ENCODE data around the gene UCHL3.

The UCHL3 gene

DNA sequence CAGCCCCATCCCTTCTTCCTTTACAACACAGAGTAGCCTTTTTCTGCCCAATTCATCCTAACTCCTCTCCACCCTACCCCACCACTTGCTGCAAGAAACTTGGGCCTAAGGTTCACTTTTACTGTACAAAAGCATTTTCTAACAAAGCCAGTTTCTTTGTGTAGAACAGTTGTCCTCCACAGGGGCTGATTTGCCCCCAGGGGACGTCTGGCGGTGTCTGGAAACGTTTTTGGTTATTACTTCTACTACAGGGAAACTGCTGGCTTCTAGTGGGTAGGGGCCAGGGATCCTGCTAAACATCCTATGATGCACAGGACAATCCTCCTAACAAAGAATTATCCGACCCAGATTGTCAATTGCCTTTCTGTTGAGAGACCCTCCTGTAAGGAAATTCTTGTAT is 79.2 kb downstream of the UCHL3 start:
- Histone ChIP-seq H3K9ac (ENCODE audit: low read depth, low read length) (no peak overlapping the region), H3K27ac (ENCODE audit: low read depth, low read length) (no peak overlapping the region), H3K36me3 (ENCODE audit: insufficient read depth, low read length) (no peaks in the 10 kb centered on the region), H3K9me3 (ENCODE audit: insufficient read depth, low read depth, low read length) (no peaks in the 10 kb centered on the region), H3K27me3 (ENCODE audit: insufficient read depth, low read length) (no peaks in the 10 kb centered on the region), H3K4me1 (ENCODE audit: insufficient read depth, low read length) (no peaks in the 10 kb centered on the region; the same call in 1 of the 2 replicates), H3K4me3 (ENCODE audit: low read length) (no peak overlapping the region)
- WGBS = 75% methylated on average over 4 of the region's 4 CpGs

DNA sequence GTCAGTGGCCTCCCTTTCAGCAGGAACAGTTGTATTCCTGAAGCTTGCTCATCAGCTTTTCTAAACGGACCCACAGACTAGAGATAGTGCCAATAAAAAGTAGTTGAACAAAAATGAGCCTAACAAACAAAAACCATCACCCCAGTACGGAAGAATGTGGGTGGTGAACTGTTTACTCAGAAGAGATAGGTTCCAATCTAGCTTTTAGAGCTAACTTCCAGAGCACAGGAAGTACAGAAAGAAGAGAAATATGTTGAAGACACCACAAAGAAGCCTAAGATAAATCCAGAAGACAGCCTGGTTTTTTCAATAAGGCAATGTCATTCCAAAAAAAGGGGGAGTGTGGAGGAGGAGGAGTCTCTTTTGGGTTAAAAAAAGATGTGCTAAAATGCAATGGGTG is 83.7 kb downstream of the UCHL3 start:
- H3K9me3 ChIP-seq (ENCODE audit: insufficient read depth, low read depth, low read length) = no peaks in the 10 kb centered on the region
- H3K4me1 ChIP-seq (ENCODE audit: insufficient read depth, low read length) = peaks cover 11% of the 10 kb centered on the region
- H3K27ac ChIP-seq (ENCODE audit: low read depth, low read length) = no peak overlapping the region
- 83% methylated on average over 1 of the region's 2 CpGs for WGBS
- H3K27me3 ChIP-seq (ENCODE audit: insufficient read depth, low read length) = peaks cover 37% of the 10 kb centered on the region
- H3K36me3 ChIP-seq (ENCODE audit: insufficient read depth, low read length) = no peaks in the 10 kb centered on the region
- no peak overlapping the region for H3K4me3 ChIP-seq (ENCODE audit: low read length)
- H3K9ac ChIP-seq (ENCODE audit: low read depth, low read length) = no peak overlapping the region

DNA sequence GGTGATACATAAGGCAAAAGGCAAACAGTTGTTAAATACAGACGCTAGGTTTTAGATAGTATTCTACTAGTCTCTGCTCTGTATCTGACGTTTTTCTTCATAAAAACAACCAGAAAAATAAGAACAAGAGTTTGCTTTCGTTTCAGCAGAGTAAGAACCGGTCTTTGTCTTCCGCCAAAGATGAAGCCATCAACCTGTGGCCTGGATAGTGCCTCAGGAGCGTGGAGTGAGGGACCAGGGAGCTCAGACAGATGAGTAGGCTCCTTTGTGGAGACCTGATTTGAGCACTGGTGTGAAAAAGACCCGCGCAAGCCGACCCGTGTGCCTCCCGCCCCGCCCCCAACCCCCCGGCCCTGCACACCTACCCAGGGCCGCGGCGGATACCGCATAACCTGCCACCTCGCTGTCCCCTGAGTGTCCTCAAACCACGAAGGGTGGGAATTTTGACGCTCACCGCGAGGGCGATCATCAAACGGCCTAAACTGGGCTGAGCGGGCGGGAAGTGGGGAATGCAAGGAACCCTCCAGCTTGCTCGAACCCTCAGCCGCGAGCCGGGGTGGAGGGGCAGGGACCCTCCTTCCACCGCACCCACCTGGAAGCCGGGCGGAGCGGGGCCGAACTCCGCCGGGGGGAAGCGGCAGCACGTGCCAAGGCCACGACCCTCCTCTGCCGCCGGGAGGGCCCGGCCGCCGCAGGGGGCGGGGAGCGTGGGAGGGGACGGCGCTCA is 85.7 kb downstream of the UCHL3 start:
- Histone ChIP-seq H3K9me3 (ENCODE audit: insufficient read depth, low read depth, low read length) (no peaks in the 10 kb centered on the region), H3K9ac (ENCODE audit: low read depth, low read length) (peak overlapping the region; percentile 43; the same call in 1 of the 2 replicates), H3K4me1 (ENCODE audit: insufficient read depth, low read length) (peaks cover 13% of the 10 kb centered on the region), H3K27ac (ENCODE audit: low read depth, low read length) (no peak overlapping the region; the same call in 1 of the 2 replicates), H3K4me3 (ENCODE audit: low read length) (peak overlapping the region; percentile 77), H3K27me3 (ENCODE audit: insufficient read depth, low read length) (peaks cover 51% of the 10 kb centered on the region), H3K36me3 (ENCODE audit: insufficient read depth, low read length) (no peaks in the 10 kb centered on the region)
- 14% methylated on average over 43 of the region's 49 CpGs for WGBS

DNA sequence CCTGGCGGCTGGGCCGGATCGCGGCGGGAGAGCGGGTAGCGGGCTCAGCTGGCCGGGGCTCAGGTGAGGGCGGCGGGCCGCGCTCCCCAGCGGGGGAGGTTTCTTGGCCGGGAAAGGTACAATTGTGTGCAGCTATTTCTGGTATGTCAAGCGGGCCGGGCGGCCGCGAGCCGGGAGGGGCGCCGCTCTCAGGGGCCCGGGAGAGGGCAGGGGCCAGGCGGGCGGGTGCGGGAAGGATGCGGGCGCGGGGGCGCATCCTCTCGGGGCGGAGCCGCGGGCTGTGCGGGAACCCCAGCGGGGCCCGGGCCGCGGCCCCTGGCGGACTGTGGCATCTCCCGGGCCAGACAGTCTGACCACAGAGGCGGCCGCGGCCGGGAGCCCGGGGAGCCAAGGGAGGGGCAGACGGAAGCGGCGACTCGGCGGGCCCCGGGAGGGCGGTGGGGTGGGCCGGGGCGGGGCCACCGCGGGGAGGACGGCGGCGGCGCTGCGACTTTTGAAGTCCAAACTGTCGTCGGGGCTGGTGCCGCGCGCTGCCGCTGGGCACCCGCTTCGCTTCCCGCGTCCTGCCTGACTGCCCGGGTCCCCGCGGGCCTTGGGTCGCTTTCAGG is 86.3 kb downstream of the UCHL3 start, which contains the start of gene LMO7:
TSS of gene LMO7 (plus strand) at position 503 of the 608 bp plus-strand sequence. CDS start 328 bp downstream, outside the sequence.
- WGBS = under 1% methylated on average over 76 of the region's 76 CpGs
- Histone ChIP-seq H3K4me3 (ENCODE audit: low read length) (peak within 1 kb of the TSS; percentile 77), H3K9me3 (ENCODE audit: insufficient read depth, low read depth, low read length) (no peaks in the 10 kb centered on the region), H3K36me3 (ENCODE audit: insufficient read depth, low read length) (no peaks in the 10 kb centered on the region), H3K9ac (ENCODE audit: low read depth, low read length) (peak within 1 kb of the TSS; percentile 46), H3K27ac (ENCODE audit: low read depth, low read length) (no peak within 1 kb of the TSS; the same call in 1 of the 2 replicates), H3K27me3 (ENCODE audit: insufficient read depth, low read length) (peaks cover 51% of the 10 kb centered on the region), H3K4me1 (ENCODE audit: insufficient read depth, low read length) (peaks cover 18% of the 10 kb centered on the region)

DNA sequence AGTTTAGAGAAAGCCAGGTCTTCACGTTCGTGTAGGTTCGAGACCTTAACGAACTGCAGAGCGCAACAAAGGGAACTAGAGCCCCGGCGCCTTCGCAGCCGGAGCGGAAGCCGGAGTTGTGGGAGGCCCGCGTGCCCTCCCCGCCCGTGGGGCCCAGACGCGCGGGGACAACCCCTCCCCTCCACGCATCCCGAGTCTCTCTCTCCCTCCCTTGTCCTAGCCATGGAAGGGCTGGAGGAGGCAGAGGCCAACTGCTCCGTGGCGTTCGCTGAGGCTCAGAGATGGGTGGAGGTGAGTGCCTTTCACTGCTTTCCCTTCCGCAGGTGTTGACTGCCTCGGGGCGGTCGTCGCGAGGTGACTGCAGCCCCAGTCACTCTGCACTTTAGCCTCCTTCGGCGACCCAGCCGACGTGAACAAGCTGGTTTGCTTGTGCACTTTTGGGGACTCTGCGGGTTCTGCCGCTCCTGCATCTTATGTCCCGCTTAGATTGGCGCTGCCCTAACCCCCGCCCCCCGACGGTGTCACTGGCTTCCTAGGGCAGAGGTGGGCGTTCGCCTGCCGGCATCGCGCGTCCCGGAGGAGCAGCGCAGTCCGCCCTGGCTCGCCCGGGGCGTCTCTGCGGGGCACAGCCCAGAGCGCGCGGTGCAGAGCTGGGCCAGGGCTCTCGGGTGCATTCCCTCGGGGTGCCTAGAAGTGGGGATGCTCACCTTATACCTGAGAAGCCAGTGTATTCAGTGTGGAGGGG is 87.0 kb downstream of the UCHL3 start:
- peak overlapping the region; percentile 77 for H3K4me3 ChIP-seq (ENCODE audit: low read length)
- peak overlapping the region; percentile 46 for H3K9ac ChIP-seq (ENCODE audit: low read depth, low read length)
- H3K27ac ChIP-seq (ENCODE audit: low read depth, low read length) = no peak overlapping the region
- peaks cover 51% of the 10 kb centered on the region for H3K27me3 ChIP-seq (ENCODE audit: insufficient read depth, low read length)
- no peaks in the 10 kb centered on the region for H3K9me3 ChIP-seq (ENCODE audit: insufficient read depth, low read depth, low read length)
- H3K36me3 ChIP-seq (ENCODE audit: insufficient read depth, low read length) = no peaks in the 10 kb centered on the region
- peaks cover 18% of the 10 kb centered on the region for H3K4me1 ChIP-seq (ENCODE audit: insufficient read depth, low read length)
- WGBS = under 1% methylated on average over 51 of the region's 58 CpGs

DNA sequence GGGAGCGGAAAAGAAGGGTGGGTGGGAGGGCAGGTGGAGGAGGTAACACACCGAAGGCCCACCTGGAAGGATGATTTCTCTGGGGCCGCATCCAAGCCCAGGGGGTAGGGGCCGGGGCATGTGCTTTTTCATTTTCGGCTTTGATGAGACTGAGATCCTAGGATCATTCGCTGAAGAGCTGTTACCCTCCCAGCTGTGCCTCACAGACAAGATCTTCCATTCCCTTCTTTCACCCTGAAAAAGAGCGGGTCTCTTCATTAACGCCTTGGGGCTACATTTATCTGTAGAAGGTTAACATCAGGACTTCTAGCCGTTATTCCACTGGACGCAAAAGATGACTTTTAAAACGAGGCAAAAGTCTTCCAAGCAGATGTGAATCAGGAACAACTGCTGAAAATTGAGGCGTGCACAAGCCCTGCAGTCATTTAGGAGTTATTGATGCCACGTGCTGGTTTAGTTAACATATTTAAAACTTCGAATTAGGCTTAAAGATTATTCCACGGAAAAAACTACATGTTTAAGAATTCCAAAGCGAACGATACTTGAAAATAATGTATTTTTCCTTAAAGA is 87.7 kb downstream of the UCHL3 start:
- WGBS = 11% methylated on average over 17 of the region's 17 CpGs

DNA sequence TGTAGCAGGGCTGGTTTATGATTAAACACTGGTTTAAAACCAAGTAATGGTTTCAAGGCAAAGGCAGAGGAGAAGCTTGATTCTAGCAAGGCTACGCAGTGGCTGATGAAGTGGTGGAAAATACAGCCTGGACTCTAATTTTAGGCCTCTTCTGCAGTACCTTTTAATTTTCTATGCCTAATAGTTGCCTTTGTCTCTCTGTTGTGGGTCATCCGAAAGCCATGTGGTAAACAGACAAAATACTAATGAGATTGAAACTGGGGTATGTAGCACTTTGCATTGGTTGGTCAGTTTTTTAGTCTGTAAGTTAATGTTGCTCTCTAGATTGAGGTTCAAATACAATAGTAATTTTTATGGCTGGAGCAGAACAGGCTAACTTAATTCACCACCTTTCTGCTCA is 89.9 kb downstream of the UCHL3 start:
- Histone ChIP-seq H3K9ac (ENCODE audit: low read depth, low read length) (no peak overlapping the region), H3K27me3 (ENCODE audit: insufficient read depth, low read length) (peaks cover 51% of the 10 kb centered on the region)
- 93% methylated on average over 2 of the region's 2 CpGs for WGBS

More for the DNA sequence above, 87.7 kb downstream of the UCHL3 start:
- Histone ChIP-seq H3K9me3 (ENCODE audit: insufficient read depth, low read depth, low read length) (no peaks in the 10 kb centered on the region), H3K27me3 (ENCODE audit: insufficient read depth, low read length) (peaks cover 51% of the 10 kb centered on the region), H3K9ac (ENCODE audit: low read depth, low read length) (0 out of 2 replicates have a peak overlapping the region, but pooled peaks have one; percentile 3), H3K36me3 (ENCODE audit: insufficient read depth, low read length) (no peaks in the 10 kb centered on the region), H3K4me1 (ENCODE audit: insufficient read depth, low read length) (peaks cover 18% of the 10 kb centered on the region), H3K4me3 (ENCODE audit: low read length) (peak overlapping the region; percentile 77), H3K27ac (ENCODE audit: low read depth, low read length) (no peak overlapping the region)

DNA sequence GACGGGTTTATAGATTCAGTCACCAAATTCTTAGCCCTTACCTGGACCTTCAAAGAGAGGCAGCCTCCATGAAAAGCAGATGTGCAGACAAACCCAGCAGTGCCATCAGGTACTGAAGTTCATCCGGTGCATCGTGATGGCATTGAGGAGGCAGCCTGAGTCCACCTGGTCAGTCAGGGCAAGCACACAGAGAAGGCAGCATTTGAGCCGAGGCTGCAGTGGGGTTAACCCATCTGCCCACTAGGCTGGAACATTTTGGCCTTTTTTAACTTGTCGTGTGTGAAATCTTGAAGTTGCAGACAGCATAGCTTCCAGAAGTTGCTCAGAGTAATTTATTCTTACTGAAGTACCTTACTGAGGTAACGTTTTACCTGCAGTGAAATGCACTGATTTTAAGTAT is 91.4 kb downstream of the UCHL3 start:
- no peaks in the 10 kb centered on the region for H3K36me3 ChIP-seq (ENCODE audit: insufficient read depth, low read length)
- peaks cover 18% of the 10 kb centered on the region for H3K4me1 ChIP-seq (ENCODE audit: insufficient read depth, low read length)
- H3K27me3 ChIP-seq (ENCODE audit: insufficient read depth, low read length) = peaks cover 36% of the 10 kb centered on the region
- no peak overlapping the region for H3K27ac ChIP-seq (ENCODE audit: low read depth, low read length)
- no peak overlapping the region for H3K9ac ChIP-seq (ENCODE audit: low read depth, low read length)
- no peak overlapping the region for H3K4me3 ChIP-seq (ENCODE audit: low read length)
- H3K9me3 ChIP-seq (ENCODE audit: insufficient read depth, low read depth, low read length) = no peaks in the 10 kb centered on the region
- WGBS = 92% methylated on average over 6 of the region's 6 CpGs

More for the DNA sequence above, 89.9 kb downstream of the UCHL3 start:
- H3K9me3 ChIP-seq (ENCODE audit: insufficient read depth, low read depth, low read length) = no peaks in the 10 kb centered on the region
- peaks cover 18% of the 10 kb centered on the region for H3K4me1 ChIP-seq (ENCODE audit: insufficient read depth, low read length)
- no peak overlapping the region for H3K27ac ChIP-seq (ENCODE audit: low read depth, low read length)
- H3K36me3 ChIP-seq (ENCODE audit: insufficient read depth, low read length) = no peaks in the 10 kb centered on the region
- no peak overlapping the region for H3K4me3 ChIP-seq (ENCODE audit: low read length)

DNA sequence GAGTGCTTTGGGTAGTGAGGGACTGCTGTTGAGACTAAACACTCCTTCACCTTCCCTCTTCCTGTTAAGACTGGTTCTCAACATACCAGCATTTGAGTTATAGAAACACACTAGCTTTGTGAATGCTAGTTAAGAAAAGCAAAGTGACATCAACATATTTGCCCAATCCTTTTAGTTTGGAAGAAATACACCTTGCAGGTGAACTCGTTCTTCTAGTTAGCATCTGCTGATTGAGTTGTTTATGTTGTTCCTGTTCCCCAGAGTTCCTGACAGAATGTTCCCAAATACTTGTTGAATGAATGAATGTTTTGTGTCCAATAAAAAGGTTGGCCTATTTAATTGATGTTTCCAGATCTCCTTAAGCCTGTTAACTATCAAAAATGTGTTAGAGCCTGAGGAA is 93.6 kb downstream of the UCHL3 start:
- peaks cover 8% of the 10 kb centered on the region for H3K4me1 ChIP-seq (ENCODE audit: insufficient read depth, low read length)
- WGBS = 96% methylated on average over 1 of the region's 1 CpG

DNA sequence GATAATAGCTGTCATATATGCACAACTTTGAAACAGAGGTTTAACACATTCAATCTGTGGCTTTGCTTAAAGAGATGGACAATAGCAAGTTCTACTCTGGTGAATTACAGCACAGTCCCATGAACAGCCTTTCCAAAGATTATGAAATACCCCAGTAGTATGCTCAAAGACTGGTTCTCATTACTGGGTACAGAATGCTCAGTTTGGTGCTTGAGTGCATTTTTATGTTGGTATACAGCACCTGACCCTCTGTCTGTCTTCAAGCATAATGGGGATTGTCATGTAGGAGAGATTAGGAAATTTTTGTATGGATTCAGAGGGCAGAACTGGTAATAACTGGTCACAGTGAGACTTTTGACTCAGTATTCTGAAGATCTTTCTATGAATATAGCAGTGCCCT is 94.1 kb downstream of the UCHL3 start:
- Histone ChIP-seq H3K27ac (ENCODE audit: low read depth, low read length) (no peak overlapping the region), H3K4me1 (ENCODE audit: insufficient read depth, low read length) (peaks cover 6% of the 10 kb centered on the region), H3K36me3 (ENCODE audit: insufficient read depth, low read length) (no peaks in the 10 kb centered on the region), H3K27me3 (ENCODE audit: insufficient read depth, low read length) (peaks cover 10% of the 10 kb centered on the region), H3K9ac (ENCODE audit: low read depth, low read length) (no peak overlapping the region), H3K9me3 (ENCODE audit: insufficient read depth, low read depth, low read length) (no peaks in the 10 kb centered on the region), H3K4me3 (ENCODE audit: low read length) (no peak overlapping the region)

More for the DNA sequence above, 93.6 kb downstream of the UCHL3 start:
- peaks cover 15% of the 10 kb centered on the region for H3K27me3 ChIP-seq (ENCODE audit: insufficient read depth, low read length)
- no peaks in the 10 kb centered on the region for H3K9me3 ChIP-seq (ENCODE audit: insufficient read depth, low read depth, low read length)
- no peak overlapping the region for H3K4me3 ChIP-seq (ENCODE audit: low read length)
- H3K9ac ChIP-seq (ENCODE audit: low read depth, low read length) = no peak overlapping the region
- no peak overlapping the region for H3K27ac ChIP-seq (ENCODE audit: low read depth, low read length)
- H3K36me3 ChIP-seq (ENCODE audit: insufficient read depth, low read length) = no peaks in the 10 kb centered on the region

DNA sequence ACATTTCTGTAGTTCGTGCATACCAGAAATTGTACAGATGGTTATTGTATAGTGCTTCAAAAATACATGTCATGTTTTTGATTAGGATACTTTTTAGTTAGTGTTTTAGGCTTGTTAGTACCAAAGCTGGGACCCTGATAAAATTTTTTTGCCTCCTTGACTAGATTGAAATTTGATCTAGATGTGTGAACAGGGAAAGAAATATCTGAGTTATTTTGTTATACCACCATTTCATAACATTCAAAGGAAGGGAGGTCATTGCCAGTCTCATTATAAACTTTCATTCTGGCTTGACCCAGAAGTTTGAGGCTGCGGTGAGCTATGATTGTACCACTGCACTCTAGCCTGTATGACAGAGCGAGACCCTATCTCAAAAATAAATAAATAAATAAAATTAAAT is 95.5 kb downstream of the UCHL3 start:
- H3K9ac ChIP-seq (ENCODE audit: low read depth, low read length) = no peak overlapping the region
- H3K4me3 ChIP-seq (ENCODE audit: low read length) = no peak overlapping the region
- no peaks in the 10 kb centered on the region for H3K36me3 ChIP-seq (ENCODE audit: insufficient read depth, low read length)
- no peaks in the 10 kb centered on the region for H3K27me3 ChIP-seq (ENCODE audit: insufficient read depth, low read length)
- no peaks in the 10 kb centered on the region for H3K9me3 ChIP-seq (ENCODE audit: insufficient read depth, low read depth, low read length)
- WGBS = 98% methylated on average over 2 of the region's 3 CpGs
- no peak overlapping the region for H3K27ac ChIP-seq (ENCODE audit: low read depth, low read length)
- peaks cover 6% of the 10 kb centered on the region for H3K4me1 ChIP-seq (ENCODE audit: insufficient read depth, low read length)
